Caki2 (cell line): ENCODE results near the gene EPHA4. TPM values are rescaled to one million over a fixed set of nuclear protein-coding genes. Genes with fewer than 3 reads are reported as not detected.
A peak's percentile ranks its signal among the peaks of the same experiment; 100 is the strongest.

Source experiments
- DNase-seq: peaks from one replicate; pipeline ENCODE4 v3.0.0-alpha.2; 2015; ENCODE audit warnings: low read depth
- in situ Hi-C: cut with HindIII; loops from 2 replicates; pipeline ENCODE4 v1.10.0; 2016; ENCODE audit warnings: low sequenced_read_pairs, low pct_unique_long_range_greater_than_20kb, mixed read lengths
- total RNA-seq: library from RNA; depleted of rRNA; stranded (reverse); fragments of >200 nt; shearing (Covaris generic); gene quantifications from 2 replicates; pipeline ENCODE4 v1.2.3, GENCODE V29; 2014; ENCODE audit warnings: low replicate concordance

EPHA4 gene
- total RNA-seq, 1 experiment from 2014 or later = 7.5 TPM

GRCh38 chr2:221573430-221574230 is 1.5 kb upstream of the EPHA4 start:
- peak; percentile 86 for DNase-seq
- in situ Hi-C loops = no loop called here

GRCh38 chr2:221572821-221573429 is 821 bp upstream of the EPHA4 start:
- DNase-seq = peak; percentile 64
- in situ Hi-C loops = no loop called here

GRCh38 chr2:221571551-221572218 is 419 bp downstream of the EPHA4 start:
- in situ Hi-C loops = no loop called here
- no peak for DNase-seq

- DNase-seq = no peak
- in situ Hi-C loops = no loop called here
Measured at GRCh38 chr2:221571025-221571550, 1.0 kb downstream of the EPHA4 start.

GRCh38 chr2:221570321-221570935 is 1.7 kb downstream of the EPHA4 start:
- in situ Hi-C loops = no loop called here
- no peak for DNase-seq

GRCh38 chr2:221569871-221570270 is 2.2 kb downstream of the EPHA4 start:
- no peak for DNase-seq
- in situ Hi-C loops = no loop called here

GRCh38 chr2:221569425-221569845 is 2.7 kb downstream of the EPHA4 start:
- in situ Hi-C loops = no loop called here
- no peak for DNase-seq

- no peak for DNase-seq
- in situ Hi-C loops = no loop called here
Measured at GRCh38 chr2:221568299-221568698, 3.8 kb downstream of the EPHA4 start.

- in situ Hi-C loops = no loop called here
- DNase-seq = no peak
Measured at GRCh38 chr2:221567809-221568208, 4.3 kb downstream of the EPHA4 start.

- in situ Hi-C loops = no loop called here
- DNase-seq = no peak
Measured at GRCh38 chr2:221567231-221567760, 4.8 kb downstream of the EPHA4 start.

- DNase-seq = no peak
- in situ Hi-C loops = no loop called here
Measured at GRCh38 chr2:221563270-221563985, 8.7 kb downstream of the EPHA4 start.

- in situ Hi-C loops = no loop called here
- no peak for DNase-seq
Measured at GRCh38 chr2:221562226-221562625, 9.9 kb downstream of the EPHA4 start.

- in situ Hi-C loops = no loop called here
- DNase-seq = no peak
Measured at GRCh38 chr2:221561770-221562169, 10.3 kb downstream of the EPHA4 start.

GRCh38 chr2:221559991-221560390 is 12.1 kb downstream of the EPHA4 start:
- in situ Hi-C loops = no loop called here
- no peak for DNase-seq

GRCh38 chr2:221558107-221558506 is 14.0 kb downstream of the EPHA4 start:
- no peak for DNase-seq
- in situ Hi-C loops = no loop called here

- no peak for DNase-seq
- in situ Hi-C loops = no loop called here
Measured at GRCh38 chr2:221555494-221555846, 16.6 kb downstream of the EPHA4 start.

- no peak for DNase-seq
- in situ Hi-C loops = no loop called here
Measured at GRCh38 chr2:221554769-221555493, 17.2 kb downstream of the EPHA4 start.
